Activated CD8-positive, alpha-beta memory T cell treated with anti-CD3 and anti-CD28 coated beads, Interleukin-2, amount 10 ng/mL, durations not matched to agents 7 days and 5 days (primary cell): Measurements from ENCODE around the gene DNAH8. TPM values are rescaled to one million over a fixed set of nuclear protein-coding genes. Genes with fewer than 3 reads are reported as not detected.
"Not testable (repeated sequence)": the region's sequence is repeated elsewhere in the genome, so short reads cannot be mapped to it uniquely, and the experiment has no call there.

Experiments used
- ATAC-seq: fragments of 150-1000 bp; cut with Tn5 transposase; one replicate; pipeline ENCODE4 v1.10.0; 2021; ENCODE audit warnings: moderate library complexity
- CTCF ChIA-PET: fragments of 350-600 bp; sonication (Branson Sonifier 250); formaldehyde crosslinking; loops from one replicate; lab custom pipeline; 2021; ENCODE audit warnings: antibody characterized with exemption; lab: Charles Lee
- DNase-seq: peaks from one replicate; pipeline ENCODE4 v3.0.0-alpha.2; 2020
- H3K27ac Mint-ChIP-seq: one replicate; pipeline ENCODE4 v1.8.0; 2021; ENCODE audit warnings: mild to moderate bottlenecking, mixed read lengths
- H3K27me3 Mint-ChIP-seq: one replicate; pipeline ENCODE4 v1.8.0; 2021; ENCODE audit warnings: mixed read lengths
- H3K36me3 Mint-ChIP-seq: one replicate; pipeline ENCODE4 v1.8.0; 2021; ENCODE audit warnings: mild to moderate bottlenecking, mixed read lengths
- H3K4me1 Mint-ChIP-seq: one replicate; pipeline ENCODE4 v1.8.0; 2021; ENCODE audit warnings: mixed read lengths
- H3K4me3 Mint-ChIP-seq: one replicate; pipeline ENCODE4 v1.8.0; 2021; ENCODE audit warnings: mild to moderate bottlenecking, moderate library complexity, mixed read lengths
- H3K9me3 Mint-ChIP-seq: one replicate; pipeline ENCODE4 v1.8.0; 2022; ENCODE audit warnings: low read depth, mixed read lengths
- total RNA-seq, 2 experiments: library from RNA; stranded (reverse); gene quantifications; one replicate each; pipeline ENCODE4 v1.2.3, GENCODE V29; 2021

DNAH8 gene
- total RNA-seq, 2 experiments from 2014 or later, result 0.12 to 0.15 TPM

DNA sequence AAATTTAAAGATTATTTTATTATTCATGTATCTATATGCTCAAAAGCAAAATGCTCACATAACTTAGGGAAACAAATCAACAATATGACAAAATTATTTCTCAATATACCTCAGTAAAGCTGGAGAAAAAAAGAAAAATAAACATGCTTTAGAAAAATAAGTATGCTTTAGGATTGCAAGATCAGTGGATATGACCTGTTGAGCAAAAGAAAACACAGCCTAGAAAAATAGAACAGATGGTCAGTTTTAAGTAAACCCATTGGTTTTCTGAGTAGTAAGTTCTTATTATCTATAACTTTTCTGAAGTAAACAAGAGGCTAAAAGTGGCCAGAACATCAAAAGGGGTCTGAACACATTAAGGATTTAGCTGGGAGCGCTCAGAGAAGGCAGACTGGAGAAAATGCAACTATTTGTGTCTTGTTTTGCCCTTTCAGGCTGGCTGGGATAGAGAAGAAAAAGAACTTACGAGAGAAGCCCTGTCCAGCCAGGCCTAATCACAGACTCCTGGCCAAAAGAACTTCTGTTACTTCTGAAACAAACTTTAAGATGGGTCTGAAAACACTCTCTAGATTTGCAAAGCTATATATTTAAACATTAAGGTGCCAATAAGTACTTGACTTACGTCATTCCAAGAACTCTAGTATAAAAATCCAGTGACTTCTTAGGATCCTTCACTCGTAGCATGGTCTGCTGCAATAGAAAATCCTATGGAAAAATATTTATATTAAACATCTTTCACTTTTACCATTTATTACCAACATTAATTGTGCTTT, 28.7 kb upstream of the DNAH8 start:
- no peak overlapping the region for H3K4me3 Mint-ChIP-seq
- no peak overlapping the region for H3K27ac Mint-ChIP-seq
- H3K4me1 Mint-ChIP-seq, result peaks cover 33% of the 10 kb centered on the region
- H3K27me3 Mint-ChIP-seq, result no peaks in the 10 kb centered on the region
- no peaks in the 10 kb centered on the region for H3K9me3 Mint-ChIP-seq
- DNase-seq (no peak), ATAC-seq (no peak)
- peaks cover 36% of the 10 kb centered on the region for H3K36me3 Mint-ChIP-seq
- CTCF ChIA-PET, result interaction anchor here (1.0 to 1.1 kb wide), 2 partner anchors 10 to 17 kb away, joined by 3 to 5 read pairs; partner anchors contain the start of gene GLO1

DNA sequence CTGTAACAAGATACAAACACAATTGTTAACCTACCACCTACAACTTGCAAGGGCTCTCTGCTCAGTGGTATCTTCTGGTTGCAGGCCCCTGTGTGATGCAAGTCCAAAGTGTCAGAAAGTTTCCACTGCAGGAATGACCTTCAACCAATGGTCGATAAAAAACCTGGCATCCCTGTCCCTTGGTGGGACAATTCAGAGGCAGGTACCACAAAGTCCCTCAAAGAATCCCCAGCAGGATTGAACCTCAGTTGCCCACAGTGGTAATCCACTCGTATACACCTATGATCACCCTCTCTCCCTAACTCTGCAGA, 28.1 kb upstream of the DNAH8 start:
- Mint-ChIP-seq H3K36me3 (peaks cover 36% of the 10 kb centered on the region), H3K27me3 (no peaks in the 10 kb centered on the region), H3K4me1 (peaks cover 36% of the 10 kb centered on the region), H3K9me3 (no peaks in the 10 kb centered on the region), H3K27ac (no peak overlapping the region), H3K4me3 (no peak overlapping the region)
- ATAC-seq (no peak), DNase-seq (no peak)
- CTCF ChIA-PET, result interaction anchor here (0.6 kb wide), 1 partner anchor 905 kb away, joined by 3 read pairs; no protein-coding TSS in a partner anchor

GRCh38 chr6:38687549-38687948, 27.6 kb upstream of the DNAH8 start:
- Mint-ChIP-seq H3K4me1 (peaks cover 38% of the 10 kb centered on the region), H3K36me3 (peaks cover 35% of the 10 kb centered on the region), H3K9me3 (no peaks in the 10 kb centered on the region)

GRCh38 chr6:38688579-38689087, 26.5 kb upstream of the DNAH8 start:
- H3K36me3 Mint-ChIP-seq, result peaks cover 38% of the 10 kb centered on the region
- no peak for DNase-seq
- CTCF ChIA-PET, result interaction anchor here (1.1 kb wide), 1 partner anchor 32 kb away, joined by 7 read pairs; no protein-coding TSS in a partner anchor
- H3K4me1 Mint-ChIP-seq, result peaks cover 46% of the 10 kb centered on the region
- no peak overlapping the region for H3K4me3 Mint-ChIP-seq
- peak; percentile 49 for ATAC-seq
- no peaks in the 10 kb centered on the region for H3K27me3 Mint-ChIP-seq
- peak overlapping the region; percentile 65 for H3K27ac Mint-ChIP-seq
- H3K9me3 Mint-ChIP-seq, result no peaks in the 10 kb centered on the region

More at GRCh38 chr6:38687549-38687948, 27.6 kb upstream of the DNAH8 start:
- CTCF ChIA-PET, result interaction anchor here (0.6 kb wide), 1 partner anchor 905 kb away, joined by 3 read pairs; no protein-coding TSS in a partner anchor
- ATAC-seq (no peak), DNase-seq (no peak)
- no peaks in the 10 kb centered on the region for H3K27me3 Mint-ChIP-seq
- no peak overlapping the region for H3K27ac Mint-ChIP-seq
- no peak overlapping the region for H3K4me3 Mint-ChIP-seq

DNA sequence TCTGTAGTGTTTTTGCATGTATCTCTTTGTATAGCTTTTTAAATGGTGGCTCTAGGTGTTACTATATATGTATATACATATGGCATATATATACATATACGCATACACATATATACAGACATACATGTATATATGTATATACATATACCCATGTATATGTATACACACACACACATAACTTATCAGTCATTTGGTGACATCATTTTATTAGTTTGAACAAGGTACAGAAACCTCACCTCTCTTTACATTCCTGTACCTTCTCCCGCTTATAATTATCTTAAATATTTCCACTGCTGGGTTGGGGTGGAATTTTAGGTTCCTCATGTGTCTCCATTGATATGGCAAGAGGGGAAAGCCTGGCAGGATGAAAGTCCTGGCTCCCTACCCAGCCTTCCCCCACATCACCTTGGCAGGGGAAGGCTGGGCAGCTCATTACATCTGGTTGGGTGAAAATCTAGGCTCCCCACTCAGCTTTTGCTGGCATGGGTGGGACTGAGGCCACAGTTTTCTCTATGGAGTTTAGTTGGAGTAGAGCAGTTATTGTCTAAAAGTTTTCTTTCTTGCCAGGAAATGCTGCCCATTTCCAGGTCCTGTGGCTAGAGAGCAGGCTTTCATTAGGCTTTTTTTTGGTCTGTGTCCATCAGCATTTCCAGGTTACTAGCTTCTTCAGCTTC, 19.7 kb upstream of the DNAH8 start:
- peaks cover 63% of the 10 kb centered on the region for H3K4me1 Mint-ChIP-seq
- CTCF ChIA-PET, result interaction anchor here (0.7 kb wide), 1 partner anchor 29 kb away, joined by 3 read pairs; no protein-coding TSS in a partner anchor
- peaks cover 70% of the 10 kb centered on the region for H3K36me3 Mint-ChIP-seq

GRCh38 chr6:38695933-38696332, 19.2 kb upstream of the DNAH8 start:
- CTCF ChIA-PET, result interaction anchor here (0.7 kb wide), 1 partner anchor 28 kb away, joined by 3 read pairs; no protein-coding TSS in a partner anchor
- peaks cover 74% of the 10 kb centered on the region for H3K36me3 Mint-ChIP-seq
- peaks cover 6% of the 10 kb centered on the region for H3K9me3 Mint-ChIP-seq
- no peak for ATAC-seq
- H3K4me3 Mint-ChIP-seq, result no peak overlapping the region
- no peaks in the 10 kb centered on the region for H3K27me3 Mint-ChIP-seq
- H3K4me1 Mint-ChIP-seq, result peaks cover 67% of the 10 kb centered on the region
- H3K27ac Mint-ChIP-seq, result peak overlapping the region; percentile 7
- no peak for DNase-seq

More for the DNA sequence above, 19.7 kb upstream of the DNAH8 start:
- Mint-ChIP-seq H3K4me3 (no peak overlapping the region), H3K27ac (peak overlapping the region; percentile 7), H3K27me3 (no peaks in the 10 kb centered on the region), H3K9me3 (peaks cover 6% of the 10 kb centered on the region)
- no peak for DNase-seq
- ATAC-seq, result no peak

GRCh38 chr6:38696345-38696744, 18.8 kb upstream of the DNAH8 start:
- H3K4me3 Mint-ChIP-seq, result no peak overlapping the region
- peaks cover 6% of the 10 kb centered on the region for H3K9me3 Mint-ChIP-seq
- no peaks in the 10 kb centered on the region for H3K27me3 Mint-ChIP-seq
- H3K36me3 Mint-ChIP-seq, result peaks cover 77% of the 10 kb centered on the region
- H3K4me1 Mint-ChIP-seq, result peaks cover 72% of the 10 kb centered on the region
- H3K27ac Mint-ChIP-seq, result no peak overlapping the region
- CTCF ChIA-PET, result no interaction called here
- no peak for DNase-seq
- no peak for ATAC-seq

- Mint-ChIP-seq H3K36me3 (peaks cover 78% of the 10 kb centered on the region), H3K9me3 (peaks cover 9% of the 10 kb centered on the region), H3K27ac (peak overlapping the region; percentile 63), H3K4me1 (peaks cover 74% of the 10 kb centered on the region), H3K4me3 (no peak overlapping the region), H3K27me3 (no peaks in the 10 kb centered on the region)
- ATAC-seq (no peak), DNase-seq (no peak)
- CTCF ChIA-PET, result interaction anchor here (1.2 kb wide), 1 partner anchor 16 kb away, joined by 5 read pairs; no protein-coding TSS in a partner anchor
Measured at GRCh38 chr6:38697846-38698245, 17.3 kb upstream of the DNAH8 start.

GRCh38 chr6:38699702-38700101, 15.4 kb upstream of the DNAH8 start:
- H3K36me3 Mint-ChIP-seq, result peaks cover 67% of the 10 kb centered on the region
- H3K4me1 Mint-ChIP-seq, result peaks cover 72% of the 10 kb centered on the region

DNA sequence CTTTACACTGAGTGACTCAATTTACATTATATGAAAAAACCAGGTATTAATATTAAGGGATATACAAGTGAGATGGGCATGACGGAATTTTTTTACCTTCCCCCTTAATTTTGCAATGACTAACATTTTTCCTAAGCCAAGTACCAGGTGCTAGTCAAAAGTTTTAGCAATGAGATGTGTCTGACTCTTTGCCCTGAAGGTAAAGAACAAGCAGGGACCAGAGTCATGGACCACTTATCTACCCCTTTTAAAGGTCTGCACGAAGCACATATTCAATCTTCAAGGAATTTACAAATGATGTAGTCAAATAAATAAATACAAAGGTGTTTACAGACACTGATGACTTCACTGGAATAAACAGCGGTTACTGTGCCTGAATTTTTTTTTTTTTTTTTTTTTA, 13.6 kb upstream of the DNAH8 start:
- no peak for ATAC-seq
- Mint-ChIP-seq H3K4me3 (peak overlapping the region; percentile 96), H3K27ac (peak overlapping the region; percentile 96), H3K27me3 (no peaks in the 10 kb centered on the region), H3K9me3 (peaks cover 9% of the 10 kb centered on the region), H3K4me1 (peaks cover 57% of the 10 kb centered on the region), H3K36me3 (peaks cover 52% of the 10 kb centered on the region)
- CTCF ChIA-PET, result interaction anchor here (6.1 kb wide), 1 partner anchor 12 kb away, joined by 25 read pairs; no protein-coding TSS in a partner anchor
- no peak for DNase-seq

More at GRCh38 chr6:38699702-38700101, 15.4 kb upstream of the DNAH8 start:
- CTCF ChIA-PET, result interaction anchor here (6.1 kb wide), 1 partner anchor 14 kb away, joined by 25 read pairs; no protein-coding TSS in a partner anchor
- H3K9me3 Mint-ChIP-seq, ATAC-seq, H3K4me3 Mint-ChIP-seq, DNase-seq, H3K27me3 Mint-ChIP-seq: not testable (repeated sequence)
- H3K27ac Mint-ChIP-seq, result peak overlapping the region; percentile 66

DNA sequence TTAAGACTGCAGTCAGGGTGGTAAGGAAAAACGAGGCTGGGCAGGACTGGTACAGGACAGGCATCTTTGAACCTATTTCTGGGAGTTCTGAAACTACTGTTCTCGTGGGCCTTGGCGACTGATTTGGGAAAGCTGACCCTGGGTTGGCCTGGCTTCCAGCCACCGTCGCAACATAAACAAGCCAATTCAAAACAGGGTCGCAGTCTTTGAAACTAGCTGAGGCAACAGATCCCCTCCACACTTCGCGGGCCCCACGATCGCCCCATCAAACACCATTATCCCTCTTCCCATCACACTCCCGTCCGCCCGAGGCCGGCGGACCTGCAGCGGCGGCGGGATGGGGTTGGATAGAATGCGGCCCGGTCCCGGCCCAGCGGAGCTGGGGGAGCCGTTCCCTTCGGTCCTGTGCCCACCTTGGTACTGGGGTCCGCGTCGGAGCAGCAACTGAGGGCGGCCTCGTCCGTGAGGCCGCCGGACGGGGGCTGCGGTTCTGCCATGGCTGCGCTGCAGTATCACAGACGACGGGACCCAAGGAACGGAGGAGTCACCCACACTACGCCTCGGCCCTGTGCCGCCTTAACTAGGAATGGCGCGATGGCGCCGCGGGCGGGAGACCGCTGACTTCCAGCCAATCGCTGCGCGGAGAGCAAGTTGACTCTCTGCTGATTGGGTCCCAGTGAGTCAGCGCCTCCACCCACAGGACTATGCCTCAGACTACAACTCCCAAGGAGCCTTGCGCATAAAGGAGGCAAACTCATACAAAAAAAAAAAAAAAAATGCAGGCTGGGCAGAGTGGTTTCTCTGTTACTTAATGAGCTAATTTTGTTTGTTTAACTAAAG, 12.3 kb upstream of the DNAH8 start, which contains the start of gene GLO1:
GLO1 (minus strand) TSS at position 588 of the 840 bp plus-strand sequence; CDS start at position 497, 91 bp downstream.
- peak within 1 kb of the TSS; percentile 96 for H3K4me3 Mint-ChIP-seq
- ATAC-seq (peak; percentile 100), DNase-seq (peak; percentile 98)
- peaks cover 50% of the 10 kb centered on the region for H3K4me1 Mint-ChIP-seq
- H3K9me3 Mint-ChIP-seq, result peaks cover 9% of the 10 kb centered on the region
- H3K27me3 Mint-ChIP-seq, result peaks cover 4% of the 10 kb centered on the region
- H3K36me3 Mint-ChIP-seq, result peaks cover 42% of the 10 kb centered on the region
- peak within 1 kb of the TSS; percentile 96 for H3K27ac Mint-ChIP-seq
- CTCF ChIA-PET, result interaction anchor here (0.7 to 6.1 kb wide), 6 partner anchors 9 to 884 kb away, joined by 3 to 25 read pairs (median 4); partner anchors contain the start of gene ZFAND3

DNA sequence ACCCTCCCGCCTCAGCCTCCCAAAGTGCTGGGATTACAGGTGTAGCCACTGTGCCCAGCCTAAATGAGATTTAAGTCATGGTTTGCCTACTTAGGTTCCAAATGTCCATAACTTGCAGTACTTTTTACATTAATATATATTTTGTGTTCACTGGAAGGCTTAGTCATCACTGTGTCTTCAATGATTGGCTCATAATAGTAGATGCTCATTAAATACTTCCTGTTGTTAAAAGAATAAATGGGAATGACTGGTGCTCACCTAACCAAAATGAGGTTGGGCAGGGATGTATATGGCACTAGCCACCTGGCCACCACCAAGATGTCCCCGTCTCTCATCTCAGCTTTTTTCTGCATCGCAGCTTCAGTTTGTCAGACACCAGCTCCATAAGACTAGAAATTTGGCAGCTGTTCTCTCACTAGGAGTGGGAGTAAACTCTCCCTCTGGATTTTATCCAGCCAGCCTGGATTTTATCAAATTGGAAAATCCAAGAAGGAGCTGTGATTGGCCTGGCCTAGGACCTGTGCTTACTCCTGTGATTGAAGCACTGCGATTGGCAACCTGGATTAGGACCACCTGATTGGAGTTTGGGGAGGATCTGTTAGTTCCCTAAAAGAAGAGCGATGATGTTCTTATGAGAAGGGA, 11.0 kb upstream of the DNAH8 start:
- H3K4me1 Mint-ChIP-seq, result peaks cover 39% of the 10 kb centered on the region
- CTCF ChIA-PET, result interaction anchor here (1.0 to 6.1 kb wide), 4 partner anchors 10 to 21 kb away, joined by 3 to 25 read pairs (median 4); no protein-coding TSS in a partner anchor
- H3K27ac Mint-ChIP-seq, result no peak overlapping the region
- peaks cover 9% of the 10 kb centered on the region for H3K9me3 Mint-ChIP-seq
- peaks cover 4% of the 10 kb centered on the region for H3K27me3 Mint-ChIP-seq
- no peak overlapping the region for H3K4me3 Mint-ChIP-seq
- H3K36me3 Mint-ChIP-seq, result peaks cover 32% of the 10 kb centered on the region
- no peak for ATAC-seq
- DNase-seq, result no peak
